Trophoblast cell (in vitro differentiated cells and primary cell): ENCODE results near the gene SLC35G6.
A peak's percentile ranks its signal among the peaks of the same experiment; 100 is the strongest.
"Not testable (repeated sequence)": the region's sequence is repeated elsewhere in the genome, so short reads cannot be mapped to it uniquely, and the experiment has no call there.

Experiments
- DNase-seq, 2 donors: peaks; one replicate each; pipeline ENCODE4 v3.0.0-alpha.2; 2016
- H2AFZ ChIP-seq: 2 replicates; pipeline ENCODE4 v1.6.1; 2013; ENCODE audit warnings: low read length, moderate library complexity, mild to moderate bottlenecking; ENCODE audit not compliant: insufficient read depth, poor library complexity
- H2AK5ac ChIP-seq: 2 replicates; pipeline ENCODE4 v1.6.1; 2013; ENCODE audit warnings: mild to moderate bottlenecking, low read length
- H2BK120ac ChIP-seq: 2 replicates; pipeline ENCODE4 v1.6.1; 2013; ENCODE audit warnings: low read length, mild to moderate bottlenecking, moderate library complexity; ENCODE audit not compliant: insufficient read depth, poor library complexity
- H2BK12ac ChIP-seq: 2 replicates; pipeline ENCODE4 v1.6.1; 2013; ENCODE audit warnings: mild to moderate bottlenecking, low read length, moderate library complexity
- H2BK5ac ChIP-seq: 2 replicates; pipeline ENCODE4 v1.6.1; 2013; ENCODE audit warnings: low read length, low read depth, moderate library complexity, mild to moderate bottlenecking; ENCODE audit not compliant: poor library complexity
- H3K14ac ChIP-seq: 2 replicates; pipeline ENCODE4 v1.6.1; 2013; ENCODE audit warnings: mild to moderate bottlenecking, low read length
- H3K18ac ChIP-seq: 2 replicates; pipeline ENCODE4 v1.6.1; 2013; ENCODE audit warnings: mild to moderate bottlenecking, low read length
- H3K23ac ChIP-seq: 2 replicates; pipeline ENCODE4 v1.6.1; 2013; ENCODE audit warnings: low read length
- H3K27ac ChIP-seq: 2 replicates; pipeline ENCODE4 v1.5.1; 2013; ENCODE audit warnings: low read depth, mild to moderate bottlenecking, inconsistent platforms, low read length, moderate library complexity
- H3K27me3 ChIP-seq: 2 replicates; pipeline ENCODE4 v1.6.1; 2013; ENCODE audit warnings: inconsistent platforms, mild to moderate bottlenecking, low read length, moderate library complexity; ENCODE audit not compliant: insufficient read depth
- H3K36me3 ChIP-seq, 2 experiments: 1 replicate in 1 of 2; 2 replicates in 1 of 2; pipeline ENCODE4 v1.6.1; 2013; ENCODE audit warnings: low read length in 2 of 2, mild to moderate bottlenecking in 2 of 2, moderate library complexity in 1 of 2; ENCODE audit not compliant: insufficient read depth in 2 of 2, control insufficient read depth in 1 of 2
- H3K4ac ChIP-seq: 2 replicates; pipeline ENCODE4 v1.6.1; 2013; ENCODE audit warnings: low read depth, mild to moderate bottlenecking, low read length, moderate library complexity
- H3K4me1 ChIP-seq, 2 experiments: 1 replicate in 1 of 2; 2 replicates in 1 of 2; pipeline ENCODE4 v1.6.1; 2013; ENCODE audit warnings: low read length in 2 of 2, mild to moderate bottlenecking in 2 of 2, moderate library complexity in 1 of 2; ENCODE audit not compliant: insufficient read depth in 2 of 2, control insufficient read depth in 1 of 2
- H3K4me2 ChIP-seq: 2 replicates; pipeline ENCODE4 v1.6.1; 2013; ENCODE audit warnings: inconsistent platforms, mild to moderate bottlenecking, low read length, moderate library complexity
- H3K4me3 ChIP-seq: 2 replicates; pipeline ENCODE4 v1.5.1; 2013; ENCODE audit warnings: mild to moderate bottlenecking, low read depth, low read length, inconsistent platforms
- H3K79me1 ChIP-seq: one replicate; pipeline ENCODE4 v1.6.1; 2013; ENCODE audit warnings: low read length
- H3K79me2 ChIP-seq: 2 replicates; pipeline ENCODE4 v1.6.1; 2013; ENCODE audit warnings: low read length, mild to moderate bottlenecking; ENCODE audit not compliant: control insufficient read depth, insufficient read depth, poor library complexity
- H3K9ac ChIP-seq: 2 replicates; pipeline ENCODE4 v1.6.1; 2013; ENCODE audit warnings: mild to moderate bottlenecking, low read length
- H3K9me3 ChIP-seq: 2 replicates; pipeline ENCODE4 v1.6.1; 2013; ENCODE audit warnings: low read depth, mild to moderate bottlenecking, control low read depth, inconsistent platforms, low read length; ENCODE audit not compliant: insufficient read depth
- H4K12ac ChIP-seq: 2 replicates; pipeline ENCODE4 v1.6.1; 2013; ENCODE audit warnings: low read depth, mild to moderate bottlenecking, low read length, moderate library complexity
- H4K8ac ChIP-seq: 2 replicates; pipeline ENCODE4 v1.6.1; 2013; ENCODE audit warnings: low read depth, mild to moderate bottlenecking, low read length, moderate library complexity
- H4K91ac ChIP-seq: one replicate; pipeline ENCODE4 v1.6.1; 2013; ENCODE audit warnings: low read depth, mild to moderate bottlenecking, low read length, moderate library complexity
- WGBS: extraction: QIAGEN DNeasy Blood & Tissue Kit; methylation state at CpG from one replicate; pipeline ENCODE4 v1.1.7; 2013; ENCODE audit warnings: missing lambda C conversion rate; ENCODE audit not compliant: insufficient read length, insufficient coverage; ENCODE audit errors: extremely low coverage; 5-methylcytosine and 5-hydroxymethylcytosine counted together

The SLC35G6 gene

DNA sequence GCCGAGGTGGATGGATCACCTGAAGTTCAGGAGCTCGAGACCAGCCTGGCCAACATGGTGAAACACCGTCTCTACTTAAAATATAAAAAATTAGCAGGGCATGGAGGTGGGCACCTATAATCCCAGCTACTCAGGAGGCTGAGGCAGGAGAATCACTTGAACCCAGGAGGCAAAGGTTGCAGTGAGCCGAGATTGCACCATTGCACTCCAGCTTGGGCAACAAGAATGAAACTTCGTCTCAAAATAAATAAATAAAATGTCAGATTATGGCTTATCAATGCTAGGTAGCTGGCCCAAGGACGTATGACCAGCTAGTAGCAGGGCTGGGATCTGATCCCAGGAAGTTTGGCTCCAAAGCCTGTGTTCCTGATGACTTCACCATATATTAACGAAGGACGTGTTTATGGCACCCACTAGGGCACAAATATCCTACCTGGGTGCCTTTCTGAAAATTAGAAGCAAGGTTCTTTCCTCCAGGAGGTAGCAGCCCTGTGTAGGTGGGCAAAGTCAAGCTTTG, 10.7 kb upstream of the SLC35G6 start:
- Histone ChIP-seq H3K36me3 (peaks cover 15 to 18% of the 10 kb centered on the region in 2 experiments), H3K9ac (peak overlapping the region; percentile 64)
- H3K79me1 ChIP-seq, H2BK12ac ChIP-seq, H4K91ac ChIP-seq, H3K14ac ChIP-seq, H3K27me3 ChIP-seq, H3K79me2 ChIP-seq, H3K4ac ChIP-seq, H3K4me2 ChIP-seq, H2AK5ac ChIP-seq, H3K9me3 ChIP-seq, H2BK120ac ChIP-seq, H2BK5ac ChIP-seq, DNase-seq, H4K8ac ChIP-seq, H3K4me1 ChIP-seq, H2AFZ ChIP-seq, H3K23ac ChIP-seq, H4K12ac ChIP-seq, H3K4me3 ChIP-seq, H3K27ac ChIP-seq, H3K18ac ChIP-seq: not testable (repeated sequence)
- no CpG with 5 or more reads among the region's 8 CpGs for WGBS

DNA sequence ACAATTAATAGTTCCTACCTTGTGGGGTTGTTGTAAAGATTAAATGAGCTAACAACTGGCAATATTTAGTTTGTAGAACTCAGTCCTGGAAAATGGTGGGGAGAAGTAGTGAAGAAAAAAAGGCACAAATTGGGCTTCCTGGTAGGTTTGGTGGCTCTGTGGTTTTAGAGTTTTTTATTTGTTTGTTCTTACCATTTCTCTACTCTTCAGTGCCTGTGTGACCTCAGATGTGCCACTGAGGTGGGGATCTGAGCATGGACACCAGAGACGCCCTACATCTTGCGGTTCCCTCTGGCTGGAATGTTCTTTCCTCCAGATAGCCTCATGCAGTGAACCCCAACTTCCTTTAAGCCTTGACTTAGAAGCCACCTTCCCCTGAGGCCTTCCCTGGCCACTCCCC, 9.5 kb upstream of the SLC35G6 start:
- no peak overlapping the region for H2AK5ac ChIP-seq
- H3K18ac ChIP-seq = no peak overlapping the region
- H3K27me3 ChIP-seq = no peaks in the 10 kb centered on the region
- H2BK5ac ChIP-seq = no peak overlapping the region
- H3K36me3 ChIP-seq = peaks cover 4 to 6% of the 10 kb centered on the region in 2 experiments
- H4K8ac ChIP-seq = no peak overlapping the region
- no peak overlapping the region for H3K4me2 ChIP-seq
- no peak overlapping the region for H2BK120ac ChIP-seq
- no peak overlapping the region for H3K27ac ChIP-seq
- H3K4me1 ChIP-seq = peaks cover 15 to 19% of the 10 kb centered on the region in 2 experiments
- no peak overlapping the region for H2AFZ ChIP-seq
- H3K14ac ChIP-seq = no peak overlapping the region
- no peak overlapping the region for H3K9ac ChIP-seq
- H3K4ac ChIP-seq = no peak overlapping the region
- no peak for DNase-seq
- no peaks in the 10 kb centered on the region for H3K9me3 ChIP-seq
- no peak overlapping the region for H2BK12ac ChIP-seq
- H3K4me3 ChIP-seq = no peak overlapping the region
- no peaks in the 10 kb centered on the region for H3K79me1 ChIP-seq
- no peaks in the 10 kb centered on the region for H3K79me2 ChIP-seq
- H4K12ac ChIP-seq = no peak overlapping the region
- no CpG with 5 or more reads among the region's 2 CpGs for WGBS
- H3K23ac ChIP-seq = no peak overlapping the region
- no peak overlapping the region for H4K91ac ChIP-seq

- WGBS = no CpG with 5 or more reads among the region's 8 CpGs
- peaks cover 30 to 36% of the 10 kb centered on the region in 2 experiments for H3K4me1 ChIP-seq
- not testable (repeated sequence) for H3K14ac ChIP-seq, H3K27ac ChIP-seq, H3K9me3 ChIP-seq, H2BK12ac ChIP-seq, H2BK5ac ChIP-seq, H3K4ac ChIP-seq, H3K9ac ChIP-seq, H4K91ac ChIP-seq, H2AFZ ChIP-seq, H3K4me2 ChIP-seq, H3K4me3 ChIP-seq, H3K27me3 ChIP-seq, H2AK5ac ChIP-seq, H2BK120ac ChIP-seq, H3K36me3 ChIP-seq, H4K8ac ChIP-seq, H3K23ac ChIP-seq, H3K18ac ChIP-seq, H4K12ac ChIP-seq
- peaks cover 14% of the 10 kb centered on the region for H3K79me1 ChIP-seq
- peak; percentile 58 to 71 for DNase-seq
- peaks cover 12% of the 10 kb centered on the region for H3K79me2 ChIP-seq
Observed at GRCh38 chr17:7474767-7475166, 6.5 kb upstream of the SLC35G6 start.

- Histone ChIP-seq H3K23ac (no peak overlapping the region), H3K4me3 (no peak overlapping the region), H3K14ac (no peak overlapping the region), H2AK5ac (no peak overlapping the region), H3K18ac (no peak overlapping the region), H2BK5ac (no peak overlapping the region), H3K4me2 (no peak overlapping the region), H3K9ac (no peak overlapping the region), H3K79me2 (peaks cover 14% of the 10 kb centered on the region), H3K9me3 (no peaks in the 10 kb centered on the region), H4K91ac (no peak overlapping the region), H2BK120ac (no peak overlapping the region), H2BK12ac (no peak overlapping the region), H3K36me3 (peaks cover 0 to 2% of the 10 kb centered on the region in 2 experiments), H3K27ac (no peak overlapping the region), H3K27me3 (no peaks in the 10 kb centered on the region), H4K12ac (no peak overlapping the region), H3K79me1 (peaks cover 19% of the 10 kb centered on the region), H4K8ac (no peak overlapping the region), H3K4me1 (peaks cover 33 to 40% of the 10 kb centered on the region in 2 experiments), H3K4ac (peak overlapping the region; percentile 19), H2AFZ (no peak overlapping the region)
- DNase-seq = peak in 1 of 2 donors; percentile 31
- no CpG with 5 or more reads among the region's 15 CpGs for WGBS
Observed at GRCh38 chr17:7475764-7476422, 5.4 kb upstream of the SLC35G6 start.
